Neutrophil (primary cell): ENCODE measurements around the gene NEDD4L.

Source experiments
- H3K27ac ChIP-seq: fragments of 200-600 bp; sonication (generic); 2 replicates; pipeline ENCODE4 v1.5.1; 2016; ENCODE audit warnings: mild to moderate bottlenecking, moderate library complexity
- H3K27me3 ChIP-seq: fragments of 200-600 bp; sonication (generic); 2 replicates; pipeline ENCODE4 v1.6.0; 2016; ENCODE audit warnings: mild to moderate bottlenecking
- H3K36me3 ChIP-seq: fragments of 200-600 bp; sonication (generic); 2 replicates; pipeline ENCODE4 v1.5.1; 2017
- H3K4me1 ChIP-seq, 2 experiments: fragments of 200-600 bp in 1 of 2; sonication (generic) in 1 of 2; 1 replicate in 1 of 2; 2 replicates in 1 of 2; pipeline versions ENCODE4 v1.5.1 to v1.6.1; 2013 to 2016; ENCODE audit warnings: low read depth in 1 of 2, low read length in 1 of 2, mild to moderate bottlenecking in 1 of 2, moderate library complexity in 1 of 2; ENCODE audit not compliant: control insufficient read depth in 1 of 2, insufficient read depth in 1 of 2
- H3K4me3 ChIP-seq, 2 experiments: fragments of 200-600 bp in 1 of 2; sonication (generic) in 1 of 2; 1 replicate in 1 of 2; 2 replicates in 1 of 2; pipeline ENCODE4 v1.5.1; 2013 to 2016; ENCODE audit warnings: low read depth in 1 of 2, low read length in 1 of 2, mild to moderate bottlenecking in 1 of 2, moderate library complexity in 1 of 2
- H3K9me3 ChIP-seq: fragments of 200-600 bp; sonication (generic); 2 replicates; pipeline ENCODE4 v1.5.1; 2016
- CTCF ChIP-seq: fragments of 200-600 bp; sonication (generic); IDR thresholded peaks from 2 replicates; pipeline ENCODE4 v1.5.1; 2016; ENCODE audit warnings: antibody characterized with exemption

Gene NEDD4L

DNA sequence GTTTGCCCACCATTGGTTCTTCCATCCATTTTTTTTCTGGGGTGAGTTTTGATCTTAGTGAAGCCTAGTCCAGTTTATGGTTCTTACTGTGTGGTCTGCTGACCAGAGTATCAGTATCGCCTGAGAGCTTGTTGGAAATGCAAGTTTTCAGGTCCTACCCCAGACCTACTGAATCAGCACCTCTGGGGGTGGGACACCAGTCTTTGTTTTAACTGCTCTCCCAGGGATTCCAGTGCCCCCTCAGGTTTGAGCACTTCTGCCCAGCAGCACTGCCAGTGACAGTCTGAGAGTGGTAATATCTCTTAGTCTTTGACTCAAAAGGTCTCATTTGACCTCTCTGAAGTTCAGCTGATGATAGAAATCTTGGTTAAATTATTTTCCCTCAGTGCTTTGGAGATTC is 315.6 kb downstream of the NEDD4L start:
- H3K4me3 ChIP-seq: no peak overlapping the region
- no peaks in the 10 kb centered on the region for H3K36me3 ChIP-seq
- H3K27ac ChIP-seq: no peak overlapping the region
- no peaks in the 10 kb centered on the region for H3K27me3 ChIP-seq
- no peak for TF ChIP-seq CTCF
- no peaks in the 10 kb centered on the region for H3K9me3 ChIP-seq
- no peaks in the 10 kb centered on the region for H3K4me1 ChIP-seq

GRCh38 chr18:58360324-58360723 is 316.3 kb downstream of the NEDD4L start:
- no peaks in the 10 kb centered on the region for H3K4me1 ChIP-seq
- no peak overlapping the region for H3K4me3 ChIP-seq
- H3K36me3 ChIP-seq: no peaks in the 10 kb centered on the region
- H3K9me3 ChIP-seq: no peaks in the 10 kb centered on the region
- no peak overlapping the region for H3K27ac ChIP-seq
- no peaks in the 10 kb centered on the region for H3K27me3 ChIP-seq
- TF ChIP-seq CTCF: no peak

DNA sequence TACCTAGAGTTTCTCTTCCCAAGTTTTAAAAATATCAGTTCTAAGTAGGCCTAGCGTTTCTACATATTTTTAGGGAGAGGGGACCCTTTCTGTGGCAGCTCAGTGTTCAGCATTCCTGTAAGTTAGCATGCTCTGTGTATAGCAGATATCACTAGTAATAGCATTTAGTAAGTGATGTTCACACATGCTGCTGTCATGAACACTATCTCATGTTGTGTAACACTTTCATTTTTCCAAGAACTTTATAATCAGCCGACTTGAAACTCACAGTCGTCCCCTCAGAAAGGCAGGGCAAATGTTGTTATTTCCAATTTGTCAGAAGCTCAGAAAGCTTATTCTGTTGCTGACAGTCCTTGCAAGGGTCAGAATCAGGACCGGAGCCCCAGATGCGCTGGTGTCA is 317.2 kb downstream of the NEDD4L start:
- no peak overlapping the region for H3K27ac ChIP-seq
- TF ChIP-seq CTCF: no peak
- no peak overlapping the region for H3K4me3 ChIP-seq
- no peaks in the 10 kb centered on the region for H3K9me3 ChIP-seq
- no peaks in the 10 kb centered on the region for H3K4me1 ChIP-seq
- H3K27me3 ChIP-seq: no peaks in the 10 kb centered on the region
- H3K36me3 ChIP-seq: no peaks in the 10 kb centered on the region

DNA sequence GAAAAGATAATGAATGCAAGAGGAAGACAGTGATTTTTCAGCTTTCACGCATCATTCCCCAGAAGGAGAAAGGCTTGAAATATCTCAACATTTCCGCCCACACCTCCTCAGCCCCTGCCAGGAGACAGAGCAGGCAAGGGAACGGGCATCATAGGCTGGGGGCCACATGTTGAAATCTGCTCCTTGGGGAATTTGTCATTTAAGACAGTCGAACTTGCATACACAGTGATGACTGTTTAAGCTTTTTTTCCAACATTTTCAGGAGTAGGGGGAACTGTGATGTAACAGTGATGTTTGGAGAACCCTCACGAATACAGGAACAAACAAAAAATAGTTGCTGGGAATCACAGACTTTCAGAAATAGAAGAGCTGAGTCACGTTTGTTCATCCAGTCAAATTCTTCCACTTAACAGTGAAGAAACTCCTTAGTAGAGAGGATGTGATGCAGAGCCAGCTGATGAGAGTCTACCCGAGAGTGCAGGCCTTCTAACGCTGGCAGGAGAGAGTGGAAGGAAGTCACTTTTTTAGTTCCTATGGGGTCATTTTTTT is 318.1 kb downstream of the NEDD4L start:
- H3K4me3 ChIP-seq: no peak overlapping the region
- H3K36me3 ChIP-seq: no peaks in the 10 kb centered on the region

GRCh38 chr18:58362829-58363271 is 318.8 kb downstream of the NEDD4L start:
- Histone ChIP-seq H3K27me3 (no peaks in the 10 kb centered on the region), H3K4me3 (no peak overlapping the region), H3K9me3 (no peaks in the 10 kb centered on the region), H3K27ac (no peak overlapping the region), H3K36me3 (no peaks in the 10 kb centered on the region), H3K4me1 (no peaks in the 10 kb centered on the region)
- TF ChIP-seq CTCF: no peak

More for the DNA sequence above, 318.1 kb downstream of the NEDD4L start:
- no peaks in the 10 kb centered on the region for H3K27me3 ChIP-seq
- TF ChIP-seq CTCF: no peak
- H3K4me1 ChIP-seq: no peaks in the 10 kb centered on the region
- H3K9me3 ChIP-seq: no peaks in the 10 kb centered on the region
- no peak overlapping the region for H3K27ac ChIP-seq
